Activated CD4-positive, alpha-beta T cell treated with anti-CD3 and anti-CD28 coated beads, Interleukin-2, Interleukin-4, amounts not matched to agents 100 ng/mL and 50 ng/mL, durations not matched to agents 16 hours and 8 hours (primary cell): ENCODE data around the gene MAP1A.
"Not testable (repeated sequence)": the region's sequence is repeated elsewhere in the genome, so short reads cannot be mapped to it uniquely, and the experiment has no call there.

ENCODE experiments used
- DNase-seq: peaks from one replicate; pipeline ENCODE4 v3.0.0-alpha.2; 2020; ENCODE audit warnings: low spot score

Gene MAP1A

GRCh38 chr15:43529587-43530345 lies 12.4 kb downstream of the MAP1A start:
- DNase-seq, result no peak

- DNase-seq, result no peak
Measured at GRCh38 chr15:43531018-43531670, 13.7 kb downstream of the MAP1A start.

- not testable (repeated sequence) for DNase-seq
Measured at GRCh38 chr15:43532826-43533225, 15.4 kb downstream of the MAP1A start.

GRCh38 chr15:43534897-43535296 lies 17.5 kb downstream of the MAP1A start:
- DNase-seq, result no peak

- DNase-seq, result no peak
Measured at GRCh38 chr15:43538091-43538490, 20.7 kb downstream of the MAP1A start.

GRCh38 chr15:43541785-43542184 lies 24.4 kb downstream of the MAP1A start:
- DNase-seq, result no peak

GRCh38 chr15:43544266-43544665 lies 26.9 kb downstream of the MAP1A start:
- DNase-seq, result no peak

GRCh38 chr15:43545426-43545825 lies 28.0 kb downstream of the MAP1A start:
- no peak for DNase-seq

- DNase-seq, result no peak
Measured at GRCh38 chr15:43547539-43547938, 30.1 kb downstream of the MAP1A start.

- no peak for DNase-seq
Measured at GRCh38 chr15:43550527-43551363, 33.3 kb downstream of the MAP1A start.

- DNase-seq, result no peak
Measured at GRCh38 chr15:43552256-43552655, 34.8 kb downstream of the MAP1A start.

GRCh38 chr15:43552986-43553385 lies 35.6 kb downstream of the MAP1A start:
- no peak for DNase-seq

GRCh38 chr15:43562753-43563152 lies 45.3 kb downstream of the MAP1A start:
- DNase-seq, result not testable (repeated sequence)

GRCh38 chr15:43563793-43564192 lies 46.4 kb downstream of the MAP1A start:
- DNase-seq, result not testable (repeated sequence)

- not testable (repeated sequence) for DNase-seq
Measured at GRCh38 chr15:43566615-43567014, 49.2 kb downstream of the MAP1A start.

GRCh38 chr15:43574607-43575006 lies 57.2 kb downstream of the MAP1A start:
- DNase-seq, result not testable (repeated sequence)
